Upper lobe of left lung (tissue), 6 donors: ENCODE measurements around the gene ADAM12. TPM values are rescaled to one million over a fixed set of nuclear protein-coding genes. Genes with fewer than 3 reads are reported as not detected.

Source experiments
- ATAC-seq, 2 donors: fragments of 200-7000 bp; cut with Tn5 transposase; one replicate each; pipeline ENCODE4 v1.9.1; 2022; ENCODE audit warnings: mild to moderate bottlenecking in 2 of 2, moderate library complexity in 2 of 2; ENCODE audit not compliant: low FRiP score in 2 of 2
- DNase-seq, 2 donors: peaks; one replicate each; pipeline ENCODE4 v3.0.0-alpha.2; 2019 to 2020
- H3K27ac ChIP-seq, 4 donors: fragments of 200-600 bp; sonication (generic); one replicate each; pipeline ENCODE4 v1.5.1; 2016 to 2019
- H3K27me3 ChIP-seq, 4 donors: fragments of 200-600 bp; sonication (generic); one replicate each; pipeline ENCODE4 v1.5.1; 2017 to 2019
- H3K36me3 ChIP-seq, 4 donors: fragments of 200-600 bp; sonication (generic); one replicate each; pipeline ENCODE4 v1.5.1; 2016 to 2019
- H3K4me1 ChIP-seq, 4 donors: fragments of 200-600 bp; sonication (generic); one replicate each; pipeline ENCODE4 v1.5.1; 2018 to 2019
- H3K4me3 ChIP-seq, 4 donors: fragments of 200-600 bp; sonication (generic); one replicate each; pipeline ENCODE4 v1.5.1; 2017 to 2019; ENCODE audit warnings: mild to moderate bottlenecking in 2 of 4, moderate library complexity in 1 of 4
- H3K9me3 ChIP-seq, 4 donors: fragments of 200-600 bp; sonication (generic); one replicate each; pipeline ENCODE4 v1.5.1; 2018 to 2019
- CTCF ChIP-seq, 6 experiments: fragments of 450-650 bp in 4 of 6; fragments of 200-600 bp in 2 of 6; sonication (generic) in 2 of 6; IDR thresholded peaks; one replicate each; pipeline ENCODE4 v1.5.1; 2016 to 2019; ENCODE audit warnings: antibody characterized with exemption in 6 of 6
- EP300 ChIP-seq, 4 donors: sonication (generic); formaldehyde crosslinking; IDR thresholded peaks; one replicate each; pipeline ENCODE4 v1.5.1; 2017; ENCODE audit warnings: antibody characterized with exemption in 4 of 4, control low read depth in 2 of 4
- POLR2A ChIP-seq, 4 donors: fragments of 450-650 bp; IDR thresholded peaks; one replicate each; pipeline ENCODE4 v1.5.1; 2016 to 2017; ENCODE audit warnings: antibody characterized with exemption in 4 of 4, mild to moderate bottlenecking in 2 of 4
- POLR2AphosphoS5 ChIP-seq, 2 donors: sonication (generic); formaldehyde crosslinking; IDR thresholded peaks; one replicate each; pipeline ENCODE4 v1.5.1; 2017; ENCODE audit warnings: antibody characterized with exemption in 2 of 2
- WGBS, 2 donors: methylation state at CpG; one replicate each; pipeline ENCODE4 v1.1.5; 2017 to 2018; 5-methylcytosine and 5-hydroxymethylcytosine counted together
- total RNA-seq, 6 donors: library from RNA; depleted of rRNA in 4 of 6; stranded (reverse); fragments of >200 nt in 4 of 6; gene quantifications; one replicate each; pipeline versions ENCODE4 v1.1.0 to v1.2.1, GENCODE V29; 2016 to 2021
- donor health status: DM: no; HTN: no; CAD: no; lungs with moderate emphysema.
- donor health status: DM: no; HTN: yes; CAD: no; lungs with severe emphysema.

The ADAM12 gene
- total RNA-seq, 6 donors from 2014 or later, result 0.44 to 3.7 (median 0.82) TPM

DNA sequence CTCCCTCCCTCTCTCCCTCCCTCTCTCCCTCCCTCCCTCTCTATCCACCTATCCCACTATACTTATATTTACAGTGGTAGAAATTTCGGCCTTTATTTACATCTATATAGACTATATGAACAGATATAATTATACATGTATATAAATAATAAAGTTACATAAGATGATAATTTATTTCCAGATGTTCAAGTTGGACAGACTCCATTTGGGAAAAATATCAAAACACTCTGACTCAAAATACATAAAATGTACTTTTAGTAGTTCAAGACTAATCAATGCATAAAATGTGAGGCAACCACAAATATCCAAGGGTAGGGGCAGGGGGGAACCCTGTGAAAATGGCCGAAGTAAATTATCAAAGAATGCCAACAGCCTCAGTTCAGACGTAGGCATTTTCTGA is 288.9 kb downstream of the ADAM12 start:
- Histone ChIP-seq H3K4me1 (no peaks in the 10 kb centered on the region), H3K4me3 (no peak overlapping the region), H3K27me3 (no peaks in the 10 kb centered on the region), H3K36me3 (no peaks in the 10 kb centered on the region), H3K27ac (no peak overlapping the region), H3K9me3 (no peaks in the 10 kb centered on the region)
- DNase-seq (no peak), ATAC-seq (no peak)
- no peak for TF ChIP-seq POLR2AphosphoS5 (IDR thresholded peaks at IDR 0.05)
- TF ChIP-seq POLR2A (IDR thresholded peaks at IDR 0.05), result no peak
- no peak for TF ChIP-seq EP300 (IDR thresholded peaks at IDR 0.05)
- no peak for TF ChIP-seq CTCF (IDR thresholded peaks at IDR 0.05)
- WGBS, 2 donors, result 80 to 95% methylated on average over 3 of the region's 3 CpGs

GRCh38 chr10:126098226-126098581 is 290.1 kb downstream of the ADAM12 start:
- ATAC-seq, result no peak

GRCh38 chr10:126097558-126098225 is 290.6 kb downstream of the ADAM12 start:
- 86 to 90% methylated on average over 6 of the region's 6 CpGs for WGBS, 2 donors
- Histone ChIP-seq H3K27me3 (no peaks in the 10 kb centered on the region), H3K9me3 (no peaks in the 10 kb centered on the region), H3K4me3 (no peak overlapping the region), H3K27ac (no peak overlapping the region), H3K36me3 (no peaks in the 10 kb centered on the region), H3K4me1 (no peaks in the 10 kb centered on the region)
- DNase-seq (no peak), ATAC-seq (no peak)
- no peak for TF ChIP-seq POLR2AphosphoS5 (IDR thresholded peaks at IDR 0.05)
- no peak for TF ChIP-seq CTCF (IDR thresholded peaks at IDR 0.05)
- TF ChIP-seq EP300 (IDR thresholded peaks at IDR 0.05), result no peak
- no peak for TF ChIP-seq POLR2A (IDR thresholded peaks at IDR 0.05)

More at GRCh38 chr10:126098226-126098581, 290.1 kb downstream of the ADAM12 start:
- Histone ChIP-seq H3K27me3 (no peaks in the 10 kb centered on the region), H3K36me3 (no peaks in the 10 kb centered on the region), H3K4me3 (no peak overlapping the region), H3K27ac (no peak overlapping the region), H3K9me3 (no peaks in the 10 kb centered on the region), H3K4me1 (no peaks in the 10 kb centered on the region)
- TF ChIP-seq EP300 (IDR thresholded peaks at IDR 0.05) (no peak), POLR2A (IDR thresholded peaks at IDR 0.05) (no peak), CTCF (IDR thresholded peaks at IDR 0.05) (no peak), POLR2AphosphoS5 (IDR thresholded peaks at IDR 0.05) (no peak)
- DNase-seq, result no peak
- WGBS, 2 donors, result 82% methylated on average over 3 of the region's 3 CpGs

- WGBS, 2 donors, result 87 to 91% methylated on average over 5 of the region's 5 CpGs
- no peaks in the 10 kb centered on the region for H3K36me3 ChIP-seq
- H3K4me1 ChIP-seq, result no peaks in the 10 kb centered on the region
- TF ChIP-seq EP300 (IDR thresholded peaks at IDR 0.05) (no peak), CTCF (IDR thresholded peaks at IDR 0.05) (no peak), POLR2AphosphoS5 (IDR thresholded peaks at IDR 0.05) (no peak), POLR2A (IDR thresholded peaks at IDR 0.05) (no peak)
- H3K9me3 ChIP-seq, result no peaks in the 10 kb centered on the region
- no peaks in the 10 kb centered on the region for H3K27me3 ChIP-seq
- DNase-seq (no peak), ATAC-seq (no peak)
- no peak overlapping the region for H3K27ac ChIP-seq
- no peak overlapping the region for H3K4me3 ChIP-seq
Observed at GRCh38 chr10:126094537-126094936, 293.7 kb downstream of the ADAM12 start.
